HG03558 (cell line): ENCODE results near the gene DNAJB11.

Experiments used
- ATAC-seq: cut with Tn5 transposase; IDR thresholded peaks from one replicate; pipeline ENCODE4 v1.9.1; 2021; ENCODE audit warnings: moderate number of reproducible peaks; ENCODE audit not compliant: unreplicated experiment; ENCODE audit errors: extremely low read depth

Gene DNAJB11

GRCh38 chr3:186592682-186593081 lies 22.2 kb downstream of the DNAJB11 start:
- ATAC-seq, result no peak

GRCh38 chr3:186593862-186594261 lies 23.3 kb downstream of the DNAJB11 start:
- ATAC-seq, result no peak

GRCh38 chr3:186594591-186595113 lies 24.1 kb downstream of the DNAJB11 start:
- no peak for ATAC-seq

GRCh38 chr3:186596568-186597287 lies 26.2 kb downstream of the DNAJB11 start:
- ATAC-seq, result no peak

- ATAC-seq, result no peak
Measured at GRCh38 chr3:186598108-186598784, 27.7 kb downstream of the DNAJB11 start.

- ATAC-seq, result no peak
Measured at GRCh38 chr3:186598794-186599141, 28.2 kb downstream of the DNAJB11 start.

GRCh38 chr3:186599142-186599784 lies 28.7 kb downstream of the DNAJB11 start:
- no peak for ATAC-seq

- ATAC-seq, result no peak
Measured at GRCh38 chr3:186599785-186600166, 29.3 kb downstream of the DNAJB11 start.

- ATAC-seq, result no peak
Measured at GRCh38 chr3:186600896-186601295, 30.4 kb downstream of the DNAJB11 start.

GRCh38 chr3:186603159-186603558 lies 32.6 kb downstream of the DNAJB11 start:
- ATAC-seq, result no peak

GRCh38 chr3:186605078-186605477 lies 34.6 kb downstream of the DNAJB11 start:
- no peak for ATAC-seq

- ATAC-seq, result no peak
Measured at GRCh38 chr3:186605561-186606545, 35.3 kb downstream of the DNAJB11 start.

- no peak for ATAC-seq
Measured at GRCh38 chr3:186608624-186609215, 38.2 kb downstream of the DNAJB11 start.

GRCh38 chr3:186609247-186609868 lies 38.8 kb downstream of the DNAJB11 start:
- no peak for ATAC-seq

- ATAC-seq, result no peak
Measured at GRCh38 chr3:186612065-186612464, 41.5 kb downstream of the DNAJB11 start.

- ATAC-seq, result no peak
Measured at GRCh38 chr3:186612721-186613636, 42.5 kb downstream of the DNAJB11 start, which contains the start of gene AHSG. AHSG (plus strand) TSS chr3:186613060; CDS start chr3:186613142, 82 bp downstream.

- no peak for ATAC-seq
Measured at GRCh38 chr3:186613637-186614265, 43.2 kb downstream of the DNAJB11 start.

- no peak for ATAC-seq
Measured at GRCh38 chr3:186614266-186614596, 43.7 kb downstream of the DNAJB11 start.
